NCI-H2029 (cell line): ENCODE measurements around the gene TMCC1.
A peak's percentile ranks its signal among the peaks of the same experiment; 100 is the strongest.
"Not testable (repeated sequence)": the region's sequence is repeated elsewhere in the genome, so short reads cannot be mapped to it uniquely, and the experiment has no call there.

Source experiments
- DNase-seq: peaks from one replicate; lab custom pipeline; 2025; lab: John Stamatoyannopoulos, UW

The TMCC1 gene

GRCh38 chr3:129836381-129837064 lies 57.0 kb downstream of the TMCC1 start:
- DNase-seq: no peak

- no peak for DNase-seq
Measured at GRCh38 chr3:129835198-129835597, 58.3 kb downstream of the TMCC1 start.

- DNase-seq: no peak
Measured at GRCh38 chr3:129834580-129834979, 58.9 kb downstream of the TMCC1 start.

GRCh38 chr3:129831942-129832341 lies 61.6 kb downstream of the TMCC1 start:
- DNase-seq: not testable (repeated sequence)

GRCh38 chr3:129831503-129831902 lies 62.0 kb downstream of the TMCC1 start:
- no peak for DNase-seq

GRCh38 chr3:129829640-129830039 lies 63.9 kb downstream of the TMCC1 start:
- DNase-seq: peak; percentile 2

GRCh38 chr3:129827765-129828164 lies 65.7 kb downstream of the TMCC1 start:
- no peak for DNase-seq

GRCh38 chr3:129824926-129825541 lies 68.5 kb downstream of the TMCC1 start:
- DNase-seq: peak; percentile 8

GRCh38 chr3:129822679-129823078 lies 70.8 kb downstream of the TMCC1 start:
- DNase-seq: no peak

GRCh38 chr3:129822241-129822640 lies 71.3 kb downstream of the TMCC1 start:
- no peak for DNase-seq

- no peak for DNase-seq
Measured at GRCh38 chr3:129820587-129820986, 72.9 kb downstream of the TMCC1 start.

- DNase-seq: no peak
Measured at GRCh38 chr3:129812589-129812988, 80.9 kb downstream of the TMCC1 start.

- DNase-seq: no peak
Measured at GRCh38 chr3:129809297-129809696, 84.2 kb downstream of the TMCC1 start.

- no peak for DNase-seq
Measured at GRCh38 chr3:129796146-129796545, 97.4 kb downstream of the TMCC1 start.

- DNase-seq: no peak
Measured at GRCh38 chr3:129795186-129796010, 98.1 kb downstream of the TMCC1 start.

- peak; percentile 36 for DNase-seq
Measured at GRCh38 chr3:129794311-129795185, 99.0 kb downstream of the TMCC1 start.

GRCh38 chr3:129793942-129794310 lies 99.6 kb downstream of the TMCC1 start:
- DNase-seq: no peak

GRCh38 chr3:129793319-129793718 lies 100.2 kb downstream of the TMCC1 start:
- no peak for DNase-seq

- DNase-seq: no peak
Measured at GRCh38 chr3:129783470-129783869, 110.0 kb downstream of the TMCC1 start.

- DNase-seq: no peak
Measured at GRCh38 chr3:129778871-129779270, 114.6 kb downstream of the TMCC1 start.

GRCh38 chr3:129777806-129778205 lies 115.7 kb downstream of the TMCC1 start:
- DNase-seq: no peak

GRCh38 chr3:129775870-129776269 lies 117.6 kb downstream of the TMCC1 start:
- DNase-seq: no peak
